Stimulated activated CD4-positive, alpha-beta T cell treated with anti-CD3 and anti-CD28 coated beads, Interleukin-15, amount 100 ng/mL, for 24 hours (primary cell): ENCODE data around the gene MFRP.
A peak's percentile ranks its signal among the peaks of the same experiment; 100 is the strongest.
"Not testable (repeated sequence)": the region's sequence is repeated elsewhere in the genome, so short reads cannot be mapped to it uniquely, and the experiment has no call there.

Source experiments
- DNase-seq: peaks from one replicate; pipeline ENCODE4 v3.0.0-alpha.2; 2020

The MFRP gene

GRCh38 chr11:119346605-119347004 lies at the start of gene MFRP:
MFRP (minus strand) TSS chr11:119346705; CDS start chr11:119346513, 192 bp downstream.
- DNase-seq, result no peak

GRCh38 chr11:119391275-119391674 lies 44.8 kb upstream of the MFRP start:
- DNase-seq, result no peak

GRCh38 chr11:119389611-119390254 lies 43.2 kb upstream of the MFRP start:
- peak; percentile 31 for DNase-seq

GRCh38 chr11:119388103-119388502 lies 41.6 kb upstream of the MFRP start:
- DNase-seq, result no peak

- DNase-seq, result no peak
Observed at GRCh38 chr11:119384332-119384731, 37.8 kb upstream of the MFRP start.

GRCh38 chr11:119382513-119382912 lies 36.0 kb upstream of the MFRP start:
- DNase-seq, result not testable (repeated sequence)

GRCh38 chr11:119382101-119382500 lies 35.6 kb upstream of the MFRP start:
- DNase-seq, result no peak

GRCh38 chr11:119381181-119381988 lies 34.9 kb upstream of the MFRP start, which contains the start of gene USP2:
USP2 (minus strand) TSS chr11:119381690; CDS start chr11:119373480, 8,210 bp downstream.
- peak; percentile 98 for DNase-seq

GRCh38 chr11:119380827-119381180 lies 34.3 kb upstream of the MFRP start:
- no peak for DNase-seq

GRCh38 chr11:119380160-119380826 lies 33.8 kb upstream of the MFRP start:
- no peak for DNase-seq

- no peak for DNase-seq
Observed at GRCh38 chr11:119378851-119379465, 32.5 kb upstream of the MFRP start.

GRCh38 chr11:119377961-119378667 lies 31.6 kb upstream of the MFRP start:
- no peak for DNase-seq

GRCh38 chr11:119377112-119377901 lies 30.8 kb upstream of the MFRP start:
- no peak for DNase-seq

- DNase-seq, result no peak
Observed at GRCh38 chr11:119376197-119376847, 29.8 kb upstream of the MFRP start.

GRCh38 chr11:119375337-119376196 lies 29.1 kb upstream of the MFRP start:
- DNase-seq, result no peak

GRCh38 chr11:119374632-119375336 lies 28.3 kb upstream of the MFRP start:
- DNase-seq, result no peak

- DNase-seq, result peak; percentile 55
Observed at GRCh38 chr11:119373921-119374631, 27.6 kb upstream of the MFRP start.

GRCh38 chr11:119373059-119373920 lies 26.8 kb upstream of the MFRP start:
- no peak for DNase-seq
